Kidney (tissue), 14 donors: Measurements from ENCODE around the gene MUC2. TPM values are rescaled to one million over a fixed set of nuclear protein-coding genes. Genes with fewer than 3 reads are reported as not detected.

Experiments
- DNase-seq, 5 donors: peaks; one replicate each; pipeline ENCODE4 v3.0.0-alpha.2; 2013 to 2020
- FAIRE-seq: peaks from 2 replicates; lab custom pipeline; 2012; peaks lifted over from hg19 to GRCh38; lab: Jason Lieb, UNC
- H3K27ac ChIP-seq, 2 donors: one replicate each; pipeline ENCODE4 v1.7.0; 2013; ENCODE audit warnings: low read depth in 2 of 2, low read length in 2 of 2, inconsistent platforms in 1 of 2
- H3K27me3 ChIP-seq: one replicate; pipeline ENCODE4 v1.7.1; 2013; ENCODE audit warnings: low read length, inconsistent platforms; ENCODE audit not compliant: control insufficient read depth, insufficient read depth
- H3K36me3 ChIP-seq, 3 donors: one replicate each; pipeline versions ENCODE4 v1.7.0 to v1.7.1; 2013; ENCODE audit warnings: low read length in 3 of 3, control low read depth in 1 of 3, inconsistent platforms in 1 of 3; ENCODE audit not compliant: insufficient read depth in 3 of 3, control insufficient read depth in 2 of 3
- H3K4me1 ChIP-seq, 3 donors: one replicate each; pipeline versions ENCODE4 v1.7.0 to v1.7.1; 2013; ENCODE audit warnings: low read length in 3 of 3, inconsistent platforms in 1 of 3, low read depth in 1 of 3; ENCODE audit not compliant: control insufficient read depth in 2 of 3, insufficient read depth in 2 of 3
- H3K4me3 ChIP-seq, 3 donors: one replicate each; pipeline versions ENCODE4 v1.7.0 to v1.8.1; 2013; ENCODE audit warnings: low read length in 3 of 3, control low read depth in 1 of 3, inconsistent platforms in 1 of 3
- H3K9ac ChIP-seq, 3 donors: one replicate each; pipeline versions ENCODE4 v1.7.0 to v1.7.1; 2013; ENCODE audit warnings: low read length in 3 of 3, control low read depth in 1 of 3, inconsistent platforms in 1 of 3
- H3K9me3 ChIP-seq, 3 donors: one replicate each; pipeline versions ENCODE4 v1.7.0 to v1.7.1; 2013; ENCODE audit warnings: low read length in 3 of 3, control low read depth in 1 of 3, inconsistent platforms in 1 of 3; ENCODE audit not compliant: control insufficient read depth in 2 of 3, insufficient read depth in 1 of 3
- CTCF ChIP-seq: IDR thresholded peaks from 3 replicates; pipeline ENCODE4 v1.5.1; 2012; ENCODE audit warnings: mild to moderate bottlenecking, moderate library complexity, borderline replicate concordance; ENCODE audit not compliant: insufficient read depth; ENCODE audit errors: extremely low read depth
- intact Hi-C: fragments of 100-400 bp; cut with DNase I; formaldehyde crosslinking; loops from one replicate; pipeline ENCODE4 v1.11.1; 2022
- polyA plus RNA-seq: library from polyadenylated mRNA; stranded (reverse); fragments of 350-450 nt; fragmentation: Illumina TruSeq; extraction: RNeasy Lipid Tissue Mini Kit (QIAGEN cat#74804); gene quantifications from one replicate; pipeline ENCODE4 v1.2.3, GENCODE V29; 2014; ENCODE audit warnings: low read depth, low replicate concordance; ENCODE audit not compliant: insufficient read depth
- total RNA-seq: library from RNA; stranded (reverse); fragmentation: NEBNext Ultra II Directional; extraction: Animal tissue kit (Norgen Biotek cat#: 25700); gene quantifications from one replicate; pipeline ENCODE4 v1.2.1, GENCODE V29; 2021
- donor health status: control.
- donor health status: control.
- donor health status: control.
- donor health status: control.
- donor health status: control.
- donor health status: DM: yes; HTN: yes; CAD: no.
- donor health status: Normal renal cell carcinoma (clear cell type).

The MUC2 gene
- total and polyA plus RNA-seq, 2 donors from 2014 or later, result not detected

GRCh38 chr11:1049911-1050580, 24.6 kb upstream of the MUC2 start:
- FAIRE-seq (no peak), DNase-seq (peak in 2 of 5 donors; percentile 40 to 77)
- no peaks in the 10 kb centered on the region for H3K27me3 ChIP-seq
- H3K27ac ChIP-seq, result no peak overlapping the region
- TF ChIP-seq CTCF, result no peak
- peaks cover 0 to 2% (median 0%) of the 10 kb centered on the region in 3 donors for H3K4me1 ChIP-seq
- intact Hi-C loops, result loop anchor here (10.0 kb wide), 1 partner anchor 195 kb away; no protein-coding TSS in a partner anchor
- no peak overlapping the region for H3K9ac ChIP-seq
- H3K4me3 ChIP-seq, result no peak overlapping the region
- H3K9me3 ChIP-seq, result peaks cover 0 to under 1% (median 0%) of the 10 kb centered on the region in 3 donors
- no peaks in the 10 kb centered on the region for H3K36me3 ChIP-seq

GRCh38 chr11:1050581-1051355, 23.9 kb upstream of the MUC2 start:
- no peak for FAIRE-seq
- Histone ChIP-seq H3K27ac (no peak overlapping the region), H3K9me3 (no peaks in the 10 kb centered on the region), H3K36me3 (no peaks in the 10 kb centered on the region), H3K4me1 (peaks cover 0 to 2% (median 0%) of the 10 kb centered on the region in 3 donors), H3K4me3 (no peak overlapping the region), H3K27me3 (no peaks in the 10 kb centered on the region), H3K9ac (no peak overlapping the region)
- TF ChIP-seq CTCF, result peak; percentile 99
- DNase-seq, result peak; percentile 83 to 87 (median 84)
- intact Hi-C loops, result no loop called here

GRCh38 chr11:1051356-1052132, 23.1 kb upstream of the MUC2 start:
- no peak for FAIRE-seq
- H3K27me3 ChIP-seq, result no peaks in the 10 kb centered on the region

More at GRCh38 chr11:1051356-1052132, 23.1 kb upstream of the MUC2 start:
- no peaks in the 10 kb centered on the region for H3K9me3 ChIP-seq
- H3K4me1 ChIP-seq, result peaks cover 0 to 2% (median 0%) of the 10 kb centered on the region in 3 donors
- H3K9ac ChIP-seq, result no peak overlapping the region
- no peaks in the 10 kb centered on the region for H3K36me3 ChIP-seq
- no peak overlapping the region for H3K4me3 ChIP-seq
- intact Hi-C loops, result no loop called here
- TF ChIP-seq CTCF, result no peak
- peak in 1 of 5 donors; percentile 64 for DNase-seq
- no peak overlapping the region for H3K27ac ChIP-seq
